ENCODE measurements around the gene TDRD9.

DNA sequence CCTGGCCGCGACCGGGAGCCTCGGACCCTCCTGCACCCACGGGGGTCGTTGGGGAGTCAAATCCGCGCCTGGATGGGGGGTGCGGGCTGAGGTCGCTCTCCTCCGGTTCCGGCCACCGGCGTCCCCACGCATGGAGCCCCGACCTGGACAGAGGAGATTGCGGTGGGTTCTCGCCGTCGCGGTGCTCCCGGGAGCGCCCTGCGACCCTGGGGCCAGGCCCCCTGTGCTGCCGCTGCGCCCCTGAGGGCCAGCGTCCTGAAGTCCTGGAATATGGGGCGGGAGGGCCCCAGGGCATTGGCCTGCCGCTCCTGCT is 157.6 kb downstream of the TDRD9 start:
- no peak for TF ChIP-seq EZH2phosphoT487 (IDR thresholded peaks at IDR 0.05; ENCODE audit: low read depth, severe bottlenecking, unreplicated experiment)
- TF ChIP-seq CTCF (IDR thresholded peaks at IDR 0.05; ENCODE audit: poor library complexity), result no peak

All from hepatocyte (in vitro differentiated cells).